ENCODE data around the gene C1orf116.

GRCh38 chr1:207031016-207031415 is 1.5 kb downstream of the C1orf116 start:
- TF ChIP-seq POLR2A (IDR thresholded peaks at IDR 0.05; ENCODE audit: low read depth, low read length) (no peak), MXI1 (IDR thresholded peaks at IDR 0.05; ENCODE audit: low read depth, low read length) (no peak), CHD1 (IDR thresholded peaks at IDR 0.05; ENCODE audit: low read depth, low read length) (no peak), CTCF (IDR thresholded peaks at IDR 0.05 in 2 of 3, conservative IDR thresholded peaks at IDR 0.05 in 1 of 3; ENCODE audit: control insufficient read depth in 2 of 3, extremely low read depth in 1 of 3, insufficient read depth in 1 of 3, low read depth in 3 of 3, low read length in 3 of 3) (no peak), TCF7 (IDR thresholded peaks at IDR 0.05; ENCODE audit: borderline replicate concordance) (no peak), YY1 (IDR thresholded peaks at IDR 0.05; ENCODE audit: low read depth, low read length) (no peak), IRF3 (IDR thresholded peaks at IDR 0.05) (no peak), GABPA (IDR thresholded peaks at IDR 0.05; ENCODE audit: low read depth) (no peak), PBX3 (IDR thresholded peaks at IDR 0.05; ENCODE audit: insufficient replicate concordance, low read depth, low read length) (no peak), ATF2 (IDR thresholded peaks at IDR 0.05; ENCODE audit: low read length) (no peak), NFYB (IDR thresholded peaks at IDR 0.05; ENCODE audit: insufficient read depth, low read depth, low read length) (no peak), POLR2AphosphoS5 (IDR thresholded peaks at IDR 0.05; ENCODE audit: low read length) (no peak), ZSCAN29 (IDR thresholded peaks at IDR 0.05) (no peak), USF2 (IDR thresholded peaks at IDR 0.05; ENCODE audit: borderline replicate concordance, low read depth, low read length) (no peak)
